ENCODE results near the gene ZNF385B.

GRCh38 chr2:179809606-179810005, 51.8 kb downstream of the ZNF385B start:
- TF ChIP-seq GATA2 (IDR thresholded peaks at IDR 0.05; ENCODE audit: low read depth, low read length) (no peak), GATA3 (IDR thresholded peaks at IDR 0.05; ENCODE audit: low read depth, low read length) (no peak)
